ENCODE results near the gene SERHL2.
"Not testable (repeated sequence)": the region's sequence is repeated elsewhere in the genome, so short reads cannot be mapped to it uniquely, and the experiment has no call there.

The SERHL2 gene

DNA sequence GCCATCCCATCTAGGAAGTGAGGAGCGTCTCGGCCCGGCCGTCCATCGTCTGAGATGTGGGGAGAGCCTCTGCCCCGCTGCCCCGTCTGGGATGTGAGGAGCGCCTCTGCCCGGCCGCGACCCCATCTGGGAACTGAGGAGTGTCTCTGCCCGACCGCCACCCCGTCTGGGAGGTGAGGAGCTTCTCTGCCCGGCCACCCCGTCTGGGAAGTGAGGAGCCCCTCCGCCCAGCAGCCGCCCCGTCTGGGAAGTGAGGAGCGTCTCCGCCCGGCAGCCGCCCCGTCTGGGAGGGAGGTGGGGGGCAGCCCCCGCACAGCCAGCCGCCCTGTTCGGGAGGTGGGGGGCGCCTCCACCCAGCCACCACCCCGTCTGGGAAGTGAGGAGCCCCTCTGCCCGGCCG, 53.9 kb downstream of the SERHL2 start:
- not testable (repeated sequence) for H3K27me3 Mint-ChIP-seq; H3K9me3 Mint-ChIP-seq; H3K4me3 Mint-ChIP-seq; DNase-seq (ENCODE audit: low spot score in 2 of 2); ATAC-seq (replicated peaks; ENCODE audit: extremely low read depth, poor library complexity, severe bottlenecking); H3K27ac Mint-ChIP-seq (ENCODE audit: low read depth)
- peaks cover 49% of the 10 kb centered on the region for H3K4me1 Mint-ChIP-seq
- peaks cover 37% of the 10 kb centered on the region for H3K36me3 Mint-ChIP-seq (ENCODE audit: insufficient read depth)

DNA sequence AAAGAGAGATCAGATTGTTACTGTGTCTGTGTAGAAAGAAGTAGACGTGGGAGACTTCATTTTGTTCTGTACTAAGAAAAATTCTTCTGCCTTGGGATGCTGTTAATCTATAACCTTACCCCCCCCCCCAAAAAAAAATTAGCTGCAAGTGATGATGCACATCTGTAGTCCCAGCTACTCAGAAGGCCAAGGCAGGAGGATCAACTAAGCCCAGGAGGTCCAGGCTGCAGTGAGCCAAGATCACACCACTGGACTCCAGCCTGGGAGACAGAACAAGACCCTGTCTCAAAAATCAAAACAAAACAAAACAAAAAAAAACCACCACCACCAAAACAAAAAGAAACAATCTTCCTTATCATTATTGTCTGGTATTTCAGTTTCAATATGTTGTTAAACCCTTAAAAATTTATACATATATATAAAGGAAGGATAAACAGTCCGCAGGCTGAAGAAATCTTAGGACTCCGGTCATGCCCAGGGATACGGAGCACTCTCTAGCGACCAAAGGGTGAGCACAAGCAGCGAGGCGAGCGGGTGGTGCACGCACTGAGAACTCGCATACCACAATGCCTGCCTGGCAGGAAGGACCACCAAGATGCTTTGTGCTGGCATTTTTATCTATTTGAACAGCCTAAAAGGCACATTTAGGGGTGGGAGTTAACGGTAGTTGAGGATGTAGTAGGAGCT, 54.5 kb downstream of the SERHL2 start:
- peaks cover 40% of the 10 kb centered on the region for H3K36me3 Mint-ChIP-seq (ENCODE audit: insufficient read depth)
- H3K27me3 Mint-ChIP-seq: no peaks in the 10 kb centered on the region
- no peak overlapping the region for H3K27ac Mint-ChIP-seq (ENCODE audit: low read depth)
- DNase-seq (ENCODE audit: low spot score in 2 of 2): no peak
- H3K4me3 Mint-ChIP-seq: no peak overlapping the region
- no peaks in the 10 kb centered on the region for H3K9me3 Mint-ChIP-seq
- peaks cover 51% of the 10 kb centered on the region for H3K4me1 Mint-ChIP-seq
- ATAC-seq (replicated peaks; ENCODE audit: extremely low read depth, poor library complexity, severe bottlenecking): no peak

DNA sequence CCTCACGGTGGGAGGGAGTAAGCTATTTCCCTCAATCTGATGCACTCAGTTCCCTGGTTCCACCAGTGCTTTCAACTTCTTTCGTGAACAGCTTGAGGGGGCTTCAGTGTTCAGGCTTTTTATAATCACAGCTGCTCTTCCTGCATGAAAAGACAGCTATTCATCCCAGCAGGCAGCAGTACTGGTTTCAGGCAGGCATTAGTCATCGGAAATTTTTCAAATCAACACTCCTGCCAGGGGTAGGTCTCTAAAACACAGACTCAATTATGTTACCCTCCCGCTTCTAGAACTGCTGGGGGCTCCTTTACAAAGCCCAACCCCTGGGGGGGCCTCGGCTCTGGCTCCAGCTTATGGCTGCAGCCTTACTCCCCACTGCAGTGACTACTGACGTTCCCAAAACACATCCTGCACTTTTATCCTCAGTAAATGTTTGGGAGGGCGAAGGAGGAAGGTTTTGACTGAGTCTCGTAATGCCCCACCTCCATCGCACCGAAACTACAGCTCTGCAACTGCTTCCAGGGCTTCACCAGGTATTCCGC, 55.1 kb downstream of the SERHL2 start:
- DNase-seq (ENCODE audit: low spot score in 2 of 2): no peak

DNA sequence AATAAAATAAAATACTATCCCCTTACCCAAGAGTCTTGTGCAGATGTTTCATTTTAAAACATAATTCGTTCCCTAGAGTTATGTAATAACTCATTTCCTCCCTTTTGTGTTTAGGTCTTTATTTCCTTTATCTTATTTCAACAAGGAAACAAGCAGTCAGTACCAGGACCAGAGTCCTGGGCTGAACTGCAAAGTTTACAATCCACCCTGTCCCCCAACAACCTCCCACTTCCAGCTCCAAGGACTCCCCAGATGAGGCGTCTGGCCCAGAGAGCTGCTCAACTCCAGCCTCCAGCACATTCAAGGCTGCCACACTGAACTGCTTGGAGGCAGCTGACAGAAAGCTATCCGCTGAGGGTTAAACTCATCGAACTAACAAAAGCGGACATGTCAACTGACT, 56.4 kb downstream of the SERHL2 start:
- Mint-ChIP-seq H3K27me3 (no peaks in the 10 kb centered on the region), H3K4me3 (no peak overlapping the region), H3K36me3 (ENCODE audit: insufficient read depth) (peaks cover 45% of the 10 kb centered on the region), H3K4me1 (peaks cover 50% of the 10 kb centered on the region), H3K27ac (ENCODE audit: low read depth) (peak overlapping the region; percentile 51), H3K9me3 (no peaks in the 10 kb centered on the region)
- DNase-seq (ENCODE audit: low spot score in 2 of 2) (no peak), ATAC-seq (replicated peaks; ENCODE audit: extremely low read depth, poor library complexity, severe bottlenecking) (no peak)

More for the DNA sequence above, 55.1 kb downstream of the SERHL2 start:
- peaks cover 51% of the 10 kb centered on the region for H3K4me1 Mint-ChIP-seq
- H3K36me3 Mint-ChIP-seq (ENCODE audit: insufficient read depth): peaks cover 41% of the 10 kb centered on the region
- no peaks in the 10 kb centered on the region for H3K27me3 Mint-ChIP-seq
- H3K9me3 Mint-ChIP-seq: no peaks in the 10 kb centered on the region
- H3K27ac Mint-ChIP-seq (ENCODE audit: low read depth): no peak overlapping the region
- no peak for ATAC-seq (replicated peaks; ENCODE audit: extremely low read depth, poor library complexity, severe bottlenecking)
- H3K4me3 Mint-ChIP-seq: no peak overlapping the region

DNA sequence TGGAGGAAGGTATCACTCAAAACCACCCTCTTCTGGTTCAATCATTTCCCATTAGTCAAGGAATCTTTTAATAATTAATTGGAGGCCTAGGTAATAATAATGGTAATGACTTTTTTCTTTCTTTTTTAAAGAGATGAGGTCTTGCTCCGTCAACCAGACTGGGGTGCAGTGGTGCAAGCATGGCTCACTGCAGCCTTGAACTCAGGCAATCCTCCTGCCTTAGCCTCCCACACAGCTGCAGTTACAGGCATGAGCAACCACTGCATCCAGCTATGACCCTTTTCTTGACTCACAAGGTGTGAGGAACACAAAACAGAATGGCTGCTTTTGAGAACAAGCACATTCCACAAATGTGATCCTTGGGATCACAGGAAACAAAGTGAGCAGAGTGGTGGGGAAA, 57.3 kb downstream of the SERHL2 start:
- Mint-ChIP-seq H3K36me3 (ENCODE audit: insufficient read depth) (peaks cover 50% of the 10 kb centered on the region), H3K4me3 (no peak overlapping the region), H3K9me3 (no peaks in the 10 kb centered on the region), H3K27me3 (no peaks in the 10 kb centered on the region), H3K27ac (ENCODE audit: low read depth) (peak overlapping the region; percentile 51), H3K4me1 (peaks cover 48% of the 10 kb centered on the region)
- no peak for DNase-seq (ENCODE audit: low spot score in 2 of 2)
- no peak for ATAC-seq (replicated peaks; ENCODE audit: extremely low read depth, poor library complexity, severe bottlenecking)

DNA sequence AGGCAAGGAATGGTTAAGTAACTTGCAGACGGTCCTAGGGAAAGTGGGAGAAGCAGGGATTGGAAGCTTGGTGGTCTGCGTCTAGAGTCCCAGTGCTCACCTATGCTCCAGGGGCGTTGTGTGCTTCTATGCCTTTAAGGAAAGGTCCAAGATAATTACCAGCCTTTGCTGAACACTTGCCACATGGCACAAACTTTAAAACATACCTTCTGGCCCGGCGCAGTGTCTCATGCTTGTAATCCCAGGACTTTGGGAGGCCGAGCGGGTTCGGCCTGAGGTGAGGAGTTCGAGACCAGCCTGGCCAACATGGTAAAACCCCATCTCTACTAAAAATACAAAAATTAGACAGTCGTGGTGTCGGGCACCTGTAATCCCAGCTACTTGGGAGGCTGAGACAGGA, 58.6 kb downstream of the SERHL2 start:
- DNase-seq (ENCODE audit: low spot score in 2 of 2) (no peak), ATAC-seq (replicated peaks; ENCODE audit: extremely low read depth, poor library complexity, severe bottlenecking) (no peak)
- Mint-ChIP-seq H3K4me1 (peaks cover 40% of the 10 kb centered on the region), H3K36me3 (ENCODE audit: insufficient read depth) (peaks cover 46% of the 10 kb centered on the region), H3K27me3 (no peaks in the 10 kb centered on the region), H3K9me3 (no peaks in the 10 kb centered on the region), H3K27ac (ENCODE audit: low read depth) (peak overlapping the region; percentile 100), H3K4me3 (peak overlapping the region; percentile 98)

DNA sequence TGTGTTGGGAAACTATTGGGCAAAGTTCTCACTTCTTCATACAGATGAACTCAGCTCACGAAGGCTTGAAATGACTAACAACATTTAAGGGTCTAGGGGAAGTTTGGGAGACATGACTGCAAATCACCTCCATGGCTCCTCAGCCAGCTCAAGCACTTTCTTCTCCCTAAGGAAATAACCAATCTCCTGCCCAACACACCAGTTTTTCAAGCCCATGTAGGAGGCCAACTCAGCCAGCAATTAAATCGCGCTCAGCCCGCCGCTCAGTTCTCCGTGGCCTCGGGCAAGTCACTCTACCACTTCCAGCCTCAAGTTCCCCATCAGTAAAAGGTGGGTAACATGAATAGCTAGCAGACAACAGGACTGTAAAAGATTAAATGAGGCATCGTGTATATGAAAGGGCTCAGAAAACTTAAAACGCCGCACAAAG, 60.1 kb downstream of the SERHL2 start:
- peak overlapping the region; percentile 100 for H3K27ac Mint-ChIP-seq (ENCODE audit: low read depth)
- no peak for DNase-seq (ENCODE audit: low spot score in 2 of 2)

DNA sequence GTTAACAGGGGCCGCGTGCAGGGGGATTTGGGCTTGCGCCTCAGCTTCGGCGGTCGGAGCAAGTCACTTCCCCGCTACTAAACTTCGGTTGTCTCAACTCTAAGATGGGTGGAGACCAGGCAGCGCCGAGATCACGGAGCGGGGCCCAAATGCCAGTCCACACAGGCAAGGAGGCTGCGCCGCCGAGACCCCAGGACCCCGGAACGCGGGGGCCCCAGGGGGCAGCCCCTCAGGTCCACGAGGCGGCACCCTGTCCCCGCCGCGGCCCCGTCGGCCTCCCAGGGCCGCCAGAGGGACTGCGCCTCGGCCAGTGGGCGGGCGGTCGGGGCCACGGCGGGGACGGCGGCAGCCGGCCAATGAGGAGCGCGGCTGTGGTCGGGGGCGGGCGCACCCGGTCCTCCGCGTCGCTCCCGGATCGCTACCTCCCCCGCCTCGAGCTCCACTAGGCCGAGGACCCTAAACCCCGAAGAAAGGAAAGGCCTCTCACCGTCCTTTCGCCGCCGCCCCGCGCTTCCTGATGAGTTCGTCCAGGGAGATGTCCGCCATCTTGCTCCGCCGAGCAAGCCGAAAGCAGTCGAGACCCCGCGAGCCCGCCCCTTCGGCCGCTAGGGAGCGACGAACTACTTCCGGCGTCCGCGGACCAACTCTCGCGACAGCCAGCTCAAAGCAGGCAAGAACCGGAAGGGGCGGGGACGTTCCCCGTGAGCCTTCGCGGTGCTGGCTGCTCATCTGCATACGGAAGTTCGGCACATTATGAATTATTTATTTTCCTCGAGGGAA, 60.7 kb downstream of the SERHL2 start, which contains the start of gene POLDIP3:
TSS of gene POLDIP3 (minus strand) at position 572 of the 780 bp plus-strand sequence. CDS start at position 546, 26 bp downstream.
- DNase-seq (ENCODE audit: low spot score in 2 of 2): peak; percentile 96 to 98
- Mint-ChIP-seq H3K4me1 (peaks cover 40% of the 10 kb centered on the region), H3K9me3 (no peaks in the 10 kb centered on the region), H3K27me3 (no peaks in the 10 kb centered on the region), H3K4me3 (peak within 1 kb of the TSS; percentile 98), H3K27ac (ENCODE audit: low read depth) (peak within 1 kb of the TSS; percentile 100), H3K36me3 (ENCODE audit: insufficient read depth) (peaks cover 48% of the 10 kb centered on the region)
- ATAC-seq (replicated peaks; ENCODE audit: extremely low read depth, poor library complexity, severe bottlenecking): peak; percentile 73

More for the DNA sequence above, 60.1 kb downstream of the SERHL2 start:
- peaks cover 40% of the 10 kb centered on the region for H3K4me1 Mint-ChIP-seq
- H3K36me3 Mint-ChIP-seq (ENCODE audit: insufficient read depth): peaks cover 43% of the 10 kb centered on the region
- H3K9me3 Mint-ChIP-seq: no peaks in the 10 kb centered on the region
- ATAC-seq (replicated peaks; ENCODE audit: extremely low read depth, poor library complexity, severe bottlenecking): peak; percentile 1
- peak overlapping the region; percentile 98 for H3K4me3 Mint-ChIP-seq
- no peaks in the 10 kb centered on the region for H3K27me3 Mint-ChIP-seq

DNA sequence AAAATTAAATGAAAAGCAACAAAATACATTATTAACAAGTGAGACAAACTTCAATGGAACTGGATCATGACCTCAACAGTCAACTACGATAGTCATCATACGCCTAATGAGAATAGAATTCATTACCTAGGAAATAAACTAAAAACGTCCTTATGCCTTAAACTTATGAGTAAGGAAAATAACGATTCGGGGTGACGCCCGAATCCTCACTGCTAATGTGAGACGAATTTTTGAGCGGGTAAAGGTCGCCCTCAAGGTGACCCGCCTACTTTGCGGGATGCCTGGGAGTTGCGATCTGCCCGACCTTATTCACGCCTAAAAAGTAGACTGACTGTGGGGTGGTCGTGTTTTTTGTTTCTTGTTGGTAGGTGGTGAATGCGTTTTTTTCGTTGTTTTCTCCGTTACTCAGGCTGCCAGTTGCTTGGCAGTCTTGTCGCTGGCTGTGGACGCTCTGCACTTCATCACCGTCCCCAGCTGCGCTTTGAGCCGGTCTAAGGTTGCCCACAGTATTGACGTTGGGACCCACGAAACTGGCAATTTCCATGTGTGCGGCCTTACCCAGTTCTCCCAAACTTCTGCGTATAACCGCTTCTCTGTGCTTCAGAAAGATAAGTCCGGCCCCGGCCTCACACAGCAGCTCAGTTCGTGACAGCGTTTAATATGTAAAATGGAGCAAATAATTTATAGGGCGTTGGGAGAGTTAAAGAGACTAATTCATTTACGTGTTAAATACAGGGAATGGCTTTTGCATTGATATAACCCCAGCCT, 61.5 kb downstream of the SERHL2 start:
- Mint-ChIP-seq H3K4me1 (peaks cover 37% of the 10 kb centered on the region), H3K9me3 (no peaks in the 10 kb centered on the region), H3K27ac (ENCODE audit: low read depth) (peak overlapping the region; percentile 100), H3K27me3 (no peaks in the 10 kb centered on the region), H3K4me3 (peak overlapping the region; percentile 98), H3K36me3 (ENCODE audit: insufficient read depth) (peaks cover 49% of the 10 kb centered on the region)
- peak; percentile 74 for ATAC-seq (replicated peaks; ENCODE audit: extremely low read depth, poor library complexity, severe bottlenecking)
- DNase-seq (ENCODE audit: low spot score in 2 of 2): peak; percentile 68 to 90

DNA sequence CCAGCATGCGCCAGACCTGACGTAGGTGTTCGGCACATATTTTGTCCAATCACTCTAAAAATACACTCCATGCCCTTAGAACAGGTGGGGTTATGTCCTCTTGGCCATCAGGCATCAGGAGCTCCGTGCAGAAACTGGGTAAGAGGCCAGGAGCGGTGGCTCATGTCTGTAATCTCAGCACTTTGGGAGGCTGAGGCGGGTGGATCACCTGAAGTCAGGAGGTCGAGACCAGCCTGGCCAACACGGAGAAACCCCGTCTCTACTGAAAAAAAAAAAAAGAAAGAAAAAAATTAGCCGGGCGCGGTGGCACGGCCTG, 62.1 kb downstream of the SERHL2 start:
- not testable (repeated sequence) for H3K27me3 Mint-ChIP-seq; DNase-seq (ENCODE audit: low spot score in 2 of 2); H3K9me3 Mint-ChIP-seq
- Mint-ChIP-seq H3K36me3 (ENCODE audit: insufficient read depth) (peaks cover 48% of the 10 kb centered on the region), H3K4me3 (peak overlapping the region; percentile 98), H3K4me1 (peaks cover 36% of the 10 kb centered on the region), H3K27ac (ENCODE audit: low read depth) (peak overlapping the region; percentile 100)
- ATAC-seq (replicated peaks; ENCODE audit: extremely low read depth, poor library complexity, severe bottlenecking): peak; percentile 8

DNA sequence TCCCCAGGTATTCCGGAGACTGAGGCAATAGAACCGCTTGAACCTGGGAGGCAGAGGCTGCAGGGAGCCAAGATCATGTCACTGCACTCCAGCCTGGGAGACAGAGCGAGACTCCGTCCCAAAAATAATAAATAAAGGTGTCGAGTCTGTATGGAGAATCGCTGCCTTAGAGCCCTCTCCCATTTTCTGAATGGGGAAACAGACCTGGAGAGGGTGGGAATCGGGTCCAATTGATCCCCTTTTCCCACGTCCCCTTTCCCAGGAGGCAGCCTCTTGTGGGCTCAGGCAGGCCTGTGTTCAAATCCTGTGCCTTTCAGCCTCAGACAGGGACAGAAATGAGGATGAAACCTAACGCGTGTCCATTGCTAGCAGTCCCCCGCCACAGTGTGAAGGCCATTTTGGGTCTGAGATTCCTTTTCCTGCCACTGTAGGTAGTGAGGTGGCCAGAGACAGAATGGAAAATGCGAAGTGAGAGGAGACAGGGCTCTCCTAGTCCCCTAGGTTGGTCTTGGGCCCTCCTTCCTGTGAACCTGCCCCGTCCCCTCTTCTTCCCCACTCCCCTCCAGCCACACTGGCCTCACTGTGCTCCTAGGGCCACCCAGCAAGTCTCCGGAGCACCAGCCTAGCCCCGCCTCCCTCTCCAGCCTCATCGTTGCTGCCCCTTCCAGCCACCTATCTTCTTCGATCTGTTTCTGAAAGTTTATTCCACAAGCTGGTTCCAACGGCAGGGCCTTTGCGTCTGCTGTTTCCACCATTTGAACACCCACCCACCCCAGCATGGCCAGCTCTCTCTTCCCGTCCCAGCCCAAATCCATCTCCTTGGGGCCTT, 63.6 kb downstream of the SERHL2 start:
- no peak for DNase-seq (ENCODE audit: low spot score in 2 of 2)

More for the DNA sequence above, 63.6 kb downstream of the SERHL2 start:
- Mint-ChIP-seq H3K36me3 (ENCODE audit: insufficient read depth) (peaks cover 44% of the 10 kb centered on the region), H3K4me3 (no peak overlapping the region), H3K27me3 (no peaks in the 10 kb centered on the region), H3K9me3 (no peaks in the 10 kb centered on the region), H3K4me1 (peaks cover 37% of the 10 kb centered on the region), H3K27ac (ENCODE audit: low read depth) (no peak overlapping the region)
- ATAC-seq (replicated peaks; ENCODE audit: extremely low read depth, poor library complexity, severe bottlenecking): no peak

Data from central memory CD8-positive, alpha-beta T cell (primary cell).